Mucosa of stomach (tissue), 1 donor: ENCODE results near the gene MSH5.
A peak's percentile ranks its signal among the peaks of the same experiment; 100 is the strongest.

Experiments used
- H3K27me3 ChIP-seq: one replicate; pipeline ENCODE4 v1.7.0; 2013; ENCODE audit warnings: mild to moderate bottlenecking, low read length; ENCODE audit not compliant: control insufficient read depth, insufficient read depth
- H3K36me3 ChIP-seq: one replicate; pipeline ENCODE4 v1.7.0; 2013; ENCODE audit warnings: low read length; ENCODE audit not compliant: control insufficient read depth, insufficient read depth
- H3K4me1 ChIP-seq: one replicate; pipeline ENCODE4 v1.7.0; 2013; ENCODE audit warnings: mild to moderate bottlenecking, low read length; ENCODE audit not compliant: control insufficient read depth, insufficient read depth
- H3K4me3 ChIP-seq: one replicate; pipeline ENCODE4 v1.7.0; 2013; ENCODE audit warnings: low read length
- H3K9ac ChIP-seq: one replicate; pipeline ENCODE4 v1.7.0; 2013; ENCODE audit warnings: mild to moderate bottlenecking, low read length, moderate library complexity
- H3K9me3 ChIP-seq: one replicate; pipeline ENCODE4 v1.7.0; 2013; ENCODE audit warnings: mild to moderate bottlenecking, low read length, moderate library complexity; ENCODE audit not compliant: control insufficient read depth
- donor health status: Pancreatic carcinoma.

MSH5 gene

GRCh38 chr6:31752739-31753319 is 13.0 kb downstream of the MSH5 start:
- Histone ChIP-seq H3K36me3 (no peaks in the 10 kb centered on the region), H3K4me1 (no peaks in the 10 kb centered on the region), H3K9ac (no peak overlapping the region), H3K9me3 (no peaks in the 10 kb centered on the region), H3K4me3 (no peak overlapping the region), H3K27me3 (no peaks in the 10 kb centered on the region)

GRCh38 chr6:31758281-31758680 is 18.5 kb downstream of the MSH5 start:
- Histone ChIP-seq H3K4me1 (peaks cover 13% of the 10 kb centered on the region), H3K9me3 (no peaks in the 10 kb centered on the region), H3K9ac (no peak overlapping the region), H3K36me3 (no peaks in the 10 kb centered on the region), H3K4me3 (no peak overlapping the region), H3K27me3 (no peaks in the 10 kb centered on the region)

GRCh38 chr6:31760790-31761189 is 21.0 kb downstream of the MSH5 start:
- Histone ChIP-seq H3K4me3 (no peak overlapping the region), H3K9me3 (no peaks in the 10 kb centered on the region), H3K27me3 (no peaks in the 10 kb centered on the region), H3K9ac (no peak overlapping the region), H3K36me3 (no peaks in the 10 kb centered on the region), H3K4me1 (peaks cover 20% of the 10 kb centered on the region)

- Histone ChIP-seq H3K4me1 (peaks cover 20% of the 10 kb centered on the region), H3K27me3 (no peaks in the 10 kb centered on the region), H3K9me3 (no peaks in the 10 kb centered on the region), H3K4me3 (no peak overlapping the region), H3K9ac (no peak overlapping the region), H3K36me3 (no peaks in the 10 kb centered on the region)
These were observed 21.5 kb downstream of the MSH5 start for GRCh38 chr6:31761343-31761742.

- Histone ChIP-seq H3K9ac (no peak within 1 kb of the TSS), H3K4me1 (peaks cover 20% of the 10 kb centered on the region), H3K27me3 (no peaks in the 10 kb centered on the region), H3K36me3 (no peaks in the 10 kb centered on the region), H3K4me3 (no peak within 1 kb of the TSS), H3K9me3 (no peaks in the 10 kb centered on the region)
These were observed 22.6 kb downstream of the MSH5 start, which contains the start of gene SAPCD1 for GRCh38 chr6:31762356-31762755. SAPCD1 (plus strand) TSS chr6:31762656; CDS start chr6:31763055, 399 bp downstream.

GRCh38 chr6:31762878-31763618 is 23.2 kb downstream of the MSH5 start:
- no peak overlapping the region for H3K4me3 ChIP-seq
- H3K27me3 ChIP-seq = no peaks in the 10 kb centered on the region
- peaks cover 20% of the 10 kb centered on the region for H3K4me1 ChIP-seq
- H3K36me3 ChIP-seq = no peaks in the 10 kb centered on the region
- H3K9me3 ChIP-seq = no peaks in the 10 kb centered on the region
- H3K9ac ChIP-seq = no peak overlapping the region

GRCh38 chr6:31763619-31763940 is 23.8 kb downstream of the MSH5 start:
- H3K9me3 ChIP-seq = no peaks in the 10 kb centered on the region
- H3K27me3 ChIP-seq = no peaks in the 10 kb centered on the region
- H3K9ac ChIP-seq = no peak overlapping the region
- peaks cover 20% of the 10 kb centered on the region for H3K4me1 ChIP-seq
- no peak overlapping the region for H3K4me3 ChIP-seq
- H3K36me3 ChIP-seq = no peaks in the 10 kb centered on the region

- peaks cover 20% of the 10 kb centered on the region for H3K4me1 ChIP-seq
- H3K36me3 ChIP-seq = no peaks in the 10 kb centered on the region
- H3K9ac ChIP-seq = no peak overlapping the region
- H3K9me3 ChIP-seq = no peaks in the 10 kb centered on the region
- H3K4me3 ChIP-seq = no peak overlapping the region
- H3K27me3 ChIP-seq = no peaks in the 10 kb centered on the region
These were observed 24.4 kb downstream of the MSH5 start for GRCh38 chr6:31764198-31764597.

GRCh38 chr6:31765559-31765909 is 25.7 kb downstream of the MSH5 start:
- Histone ChIP-seq H3K9me3 (no peaks in the 10 kb centered on the region), H3K27me3 (no peaks in the 10 kb centered on the region), H3K36me3 (no peaks in the 10 kb centered on the region), H3K9ac (no peak overlapping the region), H3K4me3 (no peak overlapping the region), H3K4me1 (peaks cover 19% of the 10 kb centered on the region)

- Histone ChIP-seq H3K27me3 (no peaks in the 10 kb centered on the region), H3K4me3 (no peak overlapping the region), H3K4me1 (peaks cover 13% of the 10 kb centered on the region), H3K9me3 (no peaks in the 10 kb centered on the region), H3K9ac (peak overlapping the region; percentile 36), H3K36me3 (no peaks in the 10 kb centered on the region)
These were observed 26.3 kb downstream of the MSH5 start for GRCh38 chr6:31765910-31766794.

GRCh38 chr6:31767096-31767645 is 27.4 kb downstream of the MSH5 start:
- H3K27me3 ChIP-seq = no peaks in the 10 kb centered on the region
- no peak overlapping the region for H3K9ac ChIP-seq
- H3K4me1 ChIP-seq = peaks cover 7% of the 10 kb centered on the region
- H3K9me3 ChIP-seq = no peaks in the 10 kb centered on the region
- H3K4me3 ChIP-seq = no peak overlapping the region
- no peaks in the 10 kb centered on the region for H3K36me3 ChIP-seq
